K562 (cell line): Measurements from ENCODE around the gene FOXJ1. TPM values are rescaled to one million over a fixed set of nuclear protein-coding genes. Genes with fewer than 3 reads are reported as not detected.

Experiments
- ATAC-seq: fragments of 200-7000 bp; cut with Tn5 transposase; 3 replicates; pipeline ENCODE4 v1.9.1; 2020; ENCODE audit warnings: moderate library complexity
- BruUV-seq: library from RNA; stranded (reverse); fragments of 400-500 nt; replicated peaks from 2 replicates; lab custom pipeline; 2021; lab: Mats Ljungman, UMichigan
- CTCF ChIA-PET: fragments of 300-600 bp; formaldehyde crosslinking; extraction: SDS; loops from one replicate; lab custom pipeline; 2021; ENCODE audit warnings: low intra/inter-chr PET ratio; lab: Yijun Ruan, JAX
- POLR2A ChIA-PET: fragments of 300-600, 350-650 bp; sonication (Branson Sonifier 250); formaldehyde crosslinking; extraction: SDS; loops from one replicate; lab custom pipeline; 2021; ENCODE audit warnings: antibody characterized with exemption, inconsistent platforms; lab: Yijun Ruan, JAX
- DNase-seq, 4 experiments: peaks; one replicate each; pipeline versions ENCODE4 v3.0.0 to v3.0.0-alpha.2; 2011 to 2018; ENCODE audit warnings: low spot score in 3 of 4, mixed read lengths in 3 of 4; ENCODE audit errors: extremely low read depth in 1 of 4
- FAIRE-seq: peaks from 2 replicates; lab custom pipeline; 2011; peaks lifted over from hg19 to GRCh38; lab: Jason Lieb, UNC
- H2AFZ ChIP-seq: 2 replicates; pipeline ENCODE4 v1.6.0; 2011; ENCODE audit warnings: low read depth, low read length, control low read depth, inconsistent platforms
- H3K27ac ChIP-seq: fragments of 200-600 bp; 3 replicates; pipeline ENCODE4 v1.8.0; 2011; ENCODE audit warnings: low read depth, mild to moderate bottlenecking, control low read depth, inconsistent platforms, low read length, moderate library complexity, mixed read lengths; ENCODE audit errors: extremely low read depth
- H3K27me3 ChIP-seq, 2 experiments: fragments of 300-600 bp in 1 of 2; 2 replicates in 1 of 2; 3 replicates in 1 of 2; pipeline versions ENCODE4 v1.6.0 to v1.8.0; 2011; ENCODE audit warnings: inconsistent platforms in 2 of 2, low read length in 2 of 2, mild to moderate bottlenecking in 1 of 2, mixed read lengths in 1 of 2, moderate library complexity in 1 of 2; ENCODE audit not compliant: control insufficient read depth in 2 of 2, insufficient read depth in 2 of 2
- H3K36me3 ChIP-seq: fragments of 300-600 bp; 3 replicates; pipeline ENCODE4 v1.8.0; 2011; ENCODE audit warnings: mild to moderate bottlenecking, low read length, inconsistent platforms; ENCODE audit not compliant: control insufficient read depth, insufficient read depth
- H3K4me1 ChIP-seq, 2 experiments: fragments of 200-600 bp in 1 of 2; replicated peaks in 1 of 2; 2 replicates in 1 of 2; 3 replicates in 1 of 2; pipeline versions ENCODE4 v1.5.1 to v1.8.0; 2011; ENCODE audit warnings: inconsistent platforms in 2 of 2, low read length in 2 of 2, mild to moderate bottlenecking in 1 of 2, mixed read lengths in 1 of 2, moderate library complexity in 1 of 2; ENCODE audit not compliant: control insufficient read depth in 2 of 2, insufficient read depth in 2 of 2
- H3K4me2 ChIP-seq: 2 replicates; pipeline ENCODE4 v1.6.1; 2011; ENCODE audit warnings: low read length, control low read depth, inconsistent platforms, mixed read lengths; ENCODE audit not compliant: insufficient read depth
- H3K4me3 ChIP-seq: fragments of 200-600 bp; sonication (generic), shearing (Covaris generic); 2 replicates; pipeline ENCODE4 v1.5.1; 2016; ENCODE audit warnings: control low read depth, inconsistent platforms
- H3K79me2 ChIP-seq: fragments of 200-600 bp; 3 replicates; pipeline ENCODE4 v1.8.0; 2011; ENCODE audit warnings: low read length, inconsistent platforms; ENCODE audit not compliant: control insufficient read depth, insufficient read depth
- H3K9ac ChIP-seq, 2 experiments: 2 replicates each; pipeline versions ENCODE4 v1.6.0 to v1.6.1; 2011; ENCODE audit warnings: low read depth in 2 of 2, low read length in 2 of 2, control low read depth in 1 of 2, inconsistent platforms in 1 of 2, mild to moderate bottlenecking in 1 of 2, mixed read lengths in 1 of 2; ENCODE audit not compliant: insufficient read depth in 1 of 2
- H3K9me1 ChIP-seq: one replicate; pipeline ENCODE4 v1.6.0; 2011; ENCODE audit warnings: inconsistent platforms, mild to moderate bottlenecking, low read length, moderate library complexity; ENCODE audit not compliant: control insufficient read depth, insufficient read depth
- H3K9me3 ChIP-seq: replicated peaks from 2 replicates; pipeline ENCODE4 v1.5.1; 2011; ENCODE audit warnings: low read depth, low read length, inconsistent platforms; ENCODE audit not compliant: control insufficient read depth, insufficient read depth
- H4K20me1 ChIP-seq: replicated peaks from 2 replicates; pipeline ENCODE4 v1.6.1; 2011; ENCODE audit warnings: low read length, inconsistent platforms, mixed read lengths; ENCODE audit not compliant: control insufficient read depth, insufficient read depth
- BCOR ChIP-seq: fragments of 450-650 bp; IDR thresholded peaks from 2 replicates; pipeline ENCODE4 v1.6.1; 2016
- FOXA1 ChIP-seq: fragments of 450-650 bp; IDR thresholded peaks from 2 replicates; pipeline ENCODE4 v1.6.1; 2016; ENCODE audit warnings: mild to moderate bottlenecking, borderline replicate concordance
- HIVEP1 ChIP-seq: fragments of 250-450 bp; sonication (Bioruptor Pico); IDR thresholded peaks from 2 replicates; pipeline ENCODE4 v1.4.0; 2020; ENCODE audit warnings: mild to moderate bottlenecking
- MEIS2 ChIP-seq: fragments of 450-650 bp; IDR thresholded peaks from 2 replicates; pipeline ENCODE4 v1.6.1; 2014; ENCODE audit warnings: mild to moderate bottlenecking; ENCODE audit not compliant: partially characterized antibody
- NR3C1 ChIP-seq: sonication (generic); formaldehyde crosslinking; IDR thresholded peaks from 2 replicates; pipeline ENCODE4 v1.8.1; 2022; ENCODE audit warnings: missing genetic modification reagents
- OTX1 ChIP-seq: fragments of 450-650 bp; formaldehyde crosslinking; IDR thresholded peaks from 2 replicates; pipeline ENCODE4 v1.4.0; 2022; ENCODE audit warnings: mild to moderate bottlenecking
- PHTF2 ChIP-seq: fragments of 250-450 bp; sonication (Bioruptor Pico); IDR thresholded peaks from 2 replicates; pipeline ENCODE4 v1.5.0; 2021; ENCODE audit warnings: mild to moderate bottlenecking
- RBM25 ChIP-seq: fragments of 200-400 bp; formaldehyde crosslinking; IDR thresholded peaks from 2 replicates; pipeline ENCODE4 v1.6.1; 2018; ENCODE audit warnings: low read length, low read depth, moderate library complexity; ENCODE audit not compliant: severe bottlenecking
- SUPT5H ChIP-seq: fragments of 450-650 bp; IDR thresholded peaks from 2 replicates; pipeline ENCODE4 v1.6.1; 2016
- TEAD2 ChIP-seq: fragments of 450-650 bp; IDR thresholded peaks from 2 replicates; pipeline ENCODE4 v1.6.1; 2016; ENCODE audit warnings: missing genetic modification characterization, control low read depth, missing compliant biosample characterization
- THAP12 ChIP-seq: fragments of 250-450 bp; sonication (Bioruptor Pico); IDR thresholded peaks from 2 replicates; pipeline ENCODE4 v1.9.0; 2021; ENCODE audit warnings: mild to moderate bottlenecking, inconsistent platforms
- ZNF121 ChIP-seq: sonication (generic); formaldehyde crosslinking; conservative IDR thresholded peaks from 2 replicates; pipeline ENCODE4 v1.8.0; 2022; ENCODE audit warnings: missing genetic modification reagents
- ZNF124 ChIP-seq: sonication (generic); formaldehyde crosslinking; IDR thresholded peaks from 2 replicates; pipeline ENCODE4 v1.8.1; 2022; ENCODE audit warnings: missing genetic modification reagents
- ZNF134 ChIP-seq: fragments of 250-450 bp; sonication (Bioruptor Pico); conservative IDR thresholded peaks from 2 replicates; pipeline ENCODE4 v1.4.0; 2020
- ZNF24 ChIP-seq: fragments of 450-650 bp; IDR thresholded peaks from 2 replicates; pipeline ENCODE4 v1.6.1; 2016
- ZNF263 ChIP-seq: sonication (generic); formaldehyde crosslinking; IDR thresholded peaks from 2 replicates; pipeline ENCODE4 v1.8.0; 2022; ENCODE audit warnings: mild to moderate bottlenecking, missing genetic modification reagents, borderline replicate concordance
- ZNF445 ChIP-seq: fragments of 250-450 bp; sonication (Bioruptor Pico); IDR thresholded peaks from 2 replicates; pipeline ENCODE4 v1.4.0; 2020; ENCODE audit warnings: low read depth, mild to moderate bottlenecking, moderate library complexity
- ZNF551 ChIP-seq: fragments of 250-450 bp; sonication (Bioruptor Pico); IDR thresholded peaks from 2 replicates; pipeline ENCODE4 v1.5.0; 2021; ENCODE audit warnings: mild to moderate bottlenecking, moderate library complexity
- ZNF707 ChIP-seq: fragments of 250-450 bp; sonication (Bioruptor Pico); conservative IDR thresholded peaks from 2 replicates; pipeline ENCODE4 v1.8.0; 2022; ENCODE audit warnings: inconsistent platforms, mild to moderate bottlenecking, moderate library complexity
- WGBS: fragments of 100-300 bp; shearing (Covaris generic); methylation state at CpG from one replicate; pipeline ENCODE4 v1.1.6; 2016; ENCODE audit warnings: low coverage, mixed read lengths; ENCODE audit not compliant: insufficient coverage; ENCODE audit errors: missing lambda C conversion rate; 5-methylcytosine and 5-hydroxymethylcytosine counted together
- in situ Hi-C: fragments of 300-500 bp; cut with MboI; formaldehyde crosslinking; loops from 4 replicates; pipeline ENCODE4 v1.15.0; 2018; ENCODE audit warnings: inconsistent platforms, mixed read lengths
- intact Hi-C: fragments of 100-400 bp; cut with micrococcal nuclease; formaldehyde crosslinking; loops from 2 replicates; pipeline ENCODE4 v1.14.2; 2022
- polyA plus RNA-seq, 8 experiments: library from polyadenylated mRNA; depleted of rRNA in 4 of 8; stranded (reverse) in 5 of 8; unstranded in 3 of 8; fragments of >200 nt; fragmentation: Nextera tagmentation in 2 of 8; fragmentation: Illumina TruSeq in 1 of 8; extraction: Ambion mirVana in 2 of 8; extraction: Trizol in 1 of 8; gene quantifications; 2 replicates each; pipeline versions ENCODE4 v1.2.1 to v1.2.3, GENCODE V29; 2011 to 2014; ENCODE audit warnings: inconsistent platforms in 1 of 8, missing spikeins in 1 of 8
- total RNA-seq, 7 experiments: library from RNA; depleted of rRNA in 6 of 7; stranded (reverse); fragments of >200 nt in 6 of 7; fragmentation: Illumina TruSeq in 2 of 7; extraction: Trizol in 2 of 7; gene quantifications; 2 replicates each; pipeline versions ENCODE4 v1.2.1 to v1.2.3, GENCODE V29; 2011 to 2021; ENCODE audit warnings: low replicate concordance in 1 of 7
- TF ChIP-seq, protein P1 (sequence below): fragments of 450-650 bp; formaldehyde crosslinking; IDR thresholded peaks from 2 replicates; pipeline ENCODE4 v1.4.0; 2022; ENCODE audit warnings: mild to moderate bottlenecking, moderate library complexity

Gene FOXJ1
- total and polyA plus RNA-seq, 9 of the 15 experiments (the other 6 are each of a cell fraction or from before 2014, with no cell fraction given): 0.07 TPM; not detected in 8

- in situ Hi-C loops: no loop called here
These were observed 25.8 kb downstream of the FOXJ1 start for GRCh38 chr17:76115138-76115754.

More at GRCh38 chr17:76115138-76115754, 25.8 kb downstream of the FOXJ1 start:
- intact Hi-C loops: no loop called here
- no peaks in the 10 kb centered on the region for H3K4me1 ChIP-seq
- ATAC-seq: no peak
- H3K79me2 ChIP-seq: no peaks in the 10 kb centered on the region
- POLR2A ChIA-PET: interaction anchor here (0.7 to 1.0 kb wide), 2 partner anchors 35 to 173 kb away, joined by 3 read pairs; no protein-coding TSS in a partner anchor
- no peaks in the 10 kb centered on the region for H3K27me3 ChIP-seq
- DNase-seq: no peak
- CTCF ChIA-PET: no interaction called here
- no peaks in the 10 kb centered on the region for H3K9me3 ChIP-seq
- H4K20me1 ChIP-seq: no peaks in the 10 kb centered on the region
- FAIRE-seq: no peak
- WGBS: 29% methylated on average over 7 of the region's 7 CpGs
- no peak overlapping the region for H2AFZ ChIP-seq
- TF ChIP-seq ZNF134 (CRISPR knock-in tag) (no peak), BCOR (peak; percentile 24; the same call in 1 of the 2 replicates), ZNF263 (CRISPR knock-in tag) (no peak), ZNF24 (no peak), SUPT5H (no peak), FOXA1 (no peak), ZNF124 (CRISPR knock-in tag) (no peak), RBM25 (peak; percentile 66), ZNF445 (CRISPR knock-in tag) (no peak), TEAD2 (tag) (no peak), PHTF2 (no peak), HIVEP1 (CRISPR knock-in tag) (no peak), ZNF551 (CRISPR knock-in tag) (no peak), MEIS2 (no peak), ZNF707 (CRISPR knock-in tag) (no peak), ZNF121 (CRISPR knock-in tag) (peak; percentile 91), THAP12 (CRISPR knock-in tag) (no peak), NR3C1 (CRISPR knock-in tag) (no peak), OTX1 (CRISPR knock-in tag) (no peak)
- TF ChIP-seq, protein P1, sequence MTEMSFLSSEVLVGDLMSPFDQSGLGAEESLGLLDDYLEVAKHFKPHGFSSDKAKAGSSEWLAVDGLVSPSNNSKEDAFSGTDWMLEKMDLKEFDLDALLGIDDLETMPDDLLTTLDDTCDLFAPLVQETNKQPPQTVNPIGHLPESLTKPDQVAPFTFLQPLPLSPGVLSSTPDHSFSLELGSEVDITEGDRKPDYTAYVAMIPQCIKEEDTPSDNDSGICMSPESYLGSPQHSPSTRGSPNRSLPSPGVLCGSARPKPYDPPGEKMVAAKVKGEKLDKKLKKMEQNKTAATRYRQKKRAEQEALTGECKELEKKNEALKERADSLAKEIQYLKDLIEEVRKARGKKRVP (CRISPR knock-in tag): no peak
- H3K9me1 ChIP-seq: no peaks in the 10 kb centered on the region
- H3K9ac ChIP-seq: no peak overlapping the region
- no peak overlapping the region for H3K27ac ChIP-seq
- H3K4me2 ChIP-seq: no peak overlapping the region
- no TSS peak for BruUV-seq
- H3K4me3 ChIP-seq: no peak overlapping the region
- no peaks in the 10 kb centered on the region for H3K36me3 ChIP-seq
